OCI-LY7 (cell line): ENCODE measurements around the gene LPA. TPM values are rescaled to one million over a fixed set of nuclear protein-coding genes. Genes with fewer than 3 reads are reported as not detected.

ENCODE experiments used
- BruUV-seq: library from RNA; stranded (reverse); fragments of 400-500 nt; replicated peaks from 2 replicates; lab custom pipeline; 2021; lab: Mats Ljungman, UMichigan
- CTCF ChIA-PET: fragments of 300-600 bp; sonication (Branson Sonifier 250); formaldehyde crosslinking; loops from one replicate; lab custom pipeline; 2022; ENCODE audit warnings: antibody characterized with exemption; ENCODE audit not compliant: unreplicated experiment; lab: Charles Lee
- POLR2A ChIA-PET: fragments of 300-600 bp; sonication (Branson Sonifier 250); formaldehyde crosslinking; loops from one replicate; lab custom pipeline; 2022; ENCODE audit warnings: antibody characterized with exemption; lab: Charles Lee
- DNase-seq: peaks from one replicate; pipeline ENCODE4 v3.0.0-alpha.2; 2015; ENCODE audit warnings: low spot score
- H2AFZ ChIP-seq: fragments of 200-600 bp; sonication (generic), shearing (Covaris generic); 2 replicates; pipeline ENCODE4 v1.6.1; 2014; ENCODE audit warnings: mild to moderate bottlenecking, antibody characterized with exemption, low read length, moderate library complexity
- H3K27ac ChIP-seq: fragments of 200-600 bp; sonication (generic); 2 replicates; pipeline ENCODE4 v1.5.1; 2014; ENCODE audit warnings: mixed run types, low read depth, mild to moderate bottlenecking, moderate library complexity, low read length, inconsistent platforms; ENCODE audit not compliant: poor library complexity, severe bottlenecking
- H3K36me3 ChIP-seq: fragments of 200-600 bp; sonication (generic); 2 replicates; pipeline ENCODE4 v1.6.1; 2014; ENCODE audit warnings: mild to moderate bottlenecking, antibody characterized with exemption, low read length, moderate library complexity, mixed read lengths; ENCODE audit not compliant: insufficient read depth
- H3K4me1 ChIP-seq: fragments of 200-600 bp; sonication (generic); 2 replicates; pipeline ENCODE4 v1.5.1; 2014; ENCODE audit warnings: mild to moderate bottlenecking, low read length; ENCODE audit not compliant: insufficient read depth, poor library complexity, severe bottlenecking
- H3K4me2 ChIP-seq: fragments of 200-600 bp; sonication (generic); 2 replicates; pipeline ENCODE4 v1.6.1; 2014; ENCODE audit warnings: mild to moderate bottlenecking, low read length
- H3K4me3 ChIP-seq: fragments of 200-600 bp; sonication (generic); 2 replicates; pipeline ENCODE4 v1.5.1; 2014; ENCODE audit warnings: mild to moderate bottlenecking, low read depth, low read length; ENCODE audit not compliant: poor library complexity, severe bottlenecking
- H3K79me2 ChIP-seq: fragments of 200-600 bp; sonication (generic); 2 replicates; pipeline ENCODE4 v1.6.1; 2016; ENCODE audit warnings: low read depth, mild to moderate bottlenecking, low read length, moderate library complexity, mixed read lengths; ENCODE audit not compliant: insufficient read depth
- H3K9me2 ChIP-seq: fragments of 200-600 bp; sonication (generic); 2 replicates; pipeline ENCODE4 v1.6.1; 2016; ENCODE audit warnings: mild to moderate bottlenecking, low read length, mixed read lengths; ENCODE audit not compliant: insufficient read depth
- H3K9me3 ChIP-seq: fragments of 200-600 bp; sonication (generic); 2 replicates; pipeline ENCODE4 v1.6.1; 2014; ENCODE audit warnings: mild to moderate bottlenecking, mixed run types, low read length, mixed read lengths
- H4K20me1 ChIP-seq: fragments of 200-600 bp; sonication (generic); 2 replicates; pipeline ENCODE4 v1.6.1; 2014; ENCODE audit warnings: mild to moderate bottlenecking, antibody characterized with exemption, low read length, moderate library complexity, mixed read lengths; ENCODE audit not compliant: insufficient read depth
- CTCF ChIP-seq: fragments of 200-600 bp; sonication (generic); conservative IDR thresholded peaks from 2 replicates; pipeline ENCODE4 v1.5.1; 2014; ENCODE audit warnings: mild to moderate bottlenecking, antibody characterized with exemption, low read length, moderate library complexity, mixed read lengths
- EZH2phosphoT487 ChIP-seq: fragments of 200-600 bp; sonication (generic); IDR thresholded peaks from 2 replicates; pipeline ENCODE4 v1.6.1; 2018; ENCODE audit warnings: low read depth, borderline replicate concordance, mild to moderate bottlenecking, mixed run types, antibody characterized with exemption, low read length, moderate library complexity, mixed read lengths
- intact Hi-C: fragments of 100-400 bp; cut with micrococcal nuclease; formaldehyde crosslinking; loops from one replicate; pipeline ENCODE4 v1.10.0; 2022; ENCODE audit not compliant: unreplicated experiment
- total RNA-seq, 2 experiments: library from RNA; depleted of rRNA in 1 of 2; stranded (reverse); fragments of >200 nt in 1 of 2; shearing (Covaris generic) in 1 of 2; gene quantifications; 2 replicates each; pipeline ENCODE4 v1.2.3, GENCODE V29; 2014 to 2022

The LPA gene
- total RNA-seq, 2 experiments from 2014 or later: not detected

DNA sequence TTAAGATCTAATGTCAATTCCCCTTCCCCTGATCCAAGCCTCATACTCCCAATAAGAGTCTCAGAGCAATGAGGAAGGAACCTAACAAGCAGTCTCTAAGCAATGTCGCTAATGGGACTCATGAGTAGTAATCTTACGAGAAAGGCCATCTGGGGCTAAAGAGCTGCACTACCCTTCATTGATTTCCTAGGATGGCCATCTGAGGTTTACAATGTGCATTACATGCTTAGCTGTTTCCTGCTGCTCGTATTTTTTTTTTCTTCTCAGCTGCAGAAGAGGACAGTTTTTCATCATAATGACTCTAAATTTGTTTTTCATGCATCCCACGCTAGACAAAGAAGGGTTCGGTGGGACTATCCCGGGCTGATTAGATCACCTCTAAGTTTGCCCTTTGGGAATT is 119.3 kb downstream of the LPA start:
- no peak for TF ChIP-seq CTCF
- TF ChIP-seq EZH2phosphoT487: no peak
- H3K9me3 ChIP-seq: no peaks in the 10 kb centered on the region
- no peak overlapping the region for H2AFZ ChIP-seq
- no peaks in the 10 kb centered on the region for H3K4me1 ChIP-seq
- POLR2A ChIA-PET: no interaction called here
- no peak overlapping the region for H3K4me2 ChIP-seq
- H3K79me2 ChIP-seq: no peaks in the 10 kb centered on the region
- CTCF ChIA-PET: no interaction called here
- no peaks in the 10 kb centered on the region for H4K20me1 ChIP-seq
- no peaks in the 10 kb centered on the region for H3K9me2 ChIP-seq
- intact Hi-C loops: no loop called here
- BruUV-seq: no TSS peak
- H3K4me3 ChIP-seq: no peak overlapping the region
- no peak for DNase-seq
- no peak overlapping the region for H3K27ac ChIP-seq
- H3K36me3 ChIP-seq: no peaks in the 10 kb centered on the region

DNA sequence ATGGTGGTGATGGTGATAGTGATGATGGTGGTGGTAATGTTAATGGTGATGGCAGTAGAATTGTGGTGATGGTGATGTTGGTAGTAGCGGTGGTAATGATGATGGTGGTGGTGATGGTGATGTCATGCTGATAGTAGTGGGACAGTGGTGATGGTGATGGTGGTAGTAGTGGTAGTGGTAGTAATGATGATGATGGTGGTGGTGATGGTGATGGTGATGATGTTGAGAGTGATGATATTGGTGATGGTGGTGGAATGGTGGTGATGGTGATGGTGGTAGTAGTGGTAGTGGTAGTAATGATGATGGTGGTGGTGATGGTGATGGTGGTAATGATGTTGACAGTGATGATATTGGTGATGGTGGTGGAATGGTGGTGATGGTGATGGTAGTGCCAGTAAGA is 128.8 kb downstream of the LPA start:
- ChIA-PET CTCF (no interaction called here), POLR2A (no interaction called here)
- Histone ChIP-seq H3K4me3 (no peak overlapping the region), H3K9me3 (no peaks in the 10 kb centered on the region), H3K4me1 (no peaks in the 10 kb centered on the region), H2AFZ (no peak overlapping the region), H3K79me2 (no peaks in the 10 kb centered on the region), H3K4me2 (no peak overlapping the region), H3K36me3 (no peaks in the 10 kb centered on the region), H4K20me1 (no peaks in the 10 kb centered on the region), H3K9me2 (no peaks in the 10 kb centered on the region), H3K27ac (no peak overlapping the region)
- intact Hi-C loops: loop anchor here (1.0 kb wide), 1 partner anchor 79 kb away; no protein-coding TSS in a partner anchor
- no peak for TF ChIP-seq EZH2phosphoT487
- TF ChIP-seq CTCF: no peak
- no peak for DNase-seq
- no TSS peak for BruUV-seq

DNA sequence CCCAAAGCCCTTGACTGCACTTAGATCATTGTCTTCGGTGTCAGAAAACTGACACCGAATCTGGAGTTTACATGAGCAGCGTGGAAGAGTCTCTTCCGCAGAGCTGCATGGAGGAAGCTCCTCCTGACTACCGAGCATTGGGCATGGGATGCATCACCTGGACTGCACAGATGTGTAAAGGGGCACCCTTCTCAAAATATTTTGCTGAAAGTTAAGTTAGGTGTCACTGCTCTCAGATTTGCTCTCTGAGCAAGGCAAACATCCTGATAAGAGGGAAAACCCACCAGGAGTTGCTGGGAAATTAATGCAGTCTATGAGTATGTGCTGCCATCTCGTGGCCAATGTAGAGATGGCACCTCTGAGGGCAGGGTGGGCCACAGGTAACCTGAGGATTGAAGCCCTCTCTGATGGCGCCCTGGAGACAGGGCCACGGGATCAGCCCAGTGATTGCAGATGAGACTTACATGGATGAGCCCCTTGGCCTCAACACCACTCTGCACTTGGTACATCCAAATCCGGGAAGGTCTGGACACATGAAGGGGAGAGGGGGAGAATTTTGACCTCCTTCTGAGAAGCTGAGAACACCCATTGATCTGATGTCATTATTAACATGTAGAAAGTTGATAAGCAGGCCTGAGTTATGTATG is 129.9 kb downstream of the LPA start:
- TF ChIP-seq EZH2phosphoT487 (no peak), CTCF (peak; percentile 89)
- intact Hi-C loops: loop anchor here (5.0 kb wide), 1 partner anchor 397 kb away; no protein-coding TSS in a partner anchor
- CTCF ChIA-PET: no interaction called here
- Histone ChIP-seq H3K4me1 (no peaks in the 10 kb centered on the region), H4K20me1 (no peaks in the 10 kb centered on the region), H2AFZ (no peak overlapping the region), H3K4me2 (no peak overlapping the region), H3K79me2 (no peaks in the 10 kb centered on the region), H3K36me3 (no peaks in the 10 kb centered on the region), H3K27ac (no peak overlapping the region), H3K4me3 (no peak overlapping the region), H3K9me3 (no peaks in the 10 kb centered on the region), H3K9me2 (no peaks in the 10 kb centered on the region)
- POLR2A ChIA-PET: no interaction called here
- DNase-seq: peak; percentile 37
- BruUV-seq: no TSS peak
